Mucosa of rectum (tissue), 2 donors: ENCODE results near the gene BMF.
"Not testable (repeated sequence)": the region's sequence is repeated elsewhere in the genome, so short reads cannot be mapped to it uniquely, and the experiment has no call there.

Experiments used
- H3K27ac ChIP-seq, 2 donors: one replicate each; pipeline ENCODE4 v1.7.0; 2013; ENCODE audit warnings: inconsistent platforms in 2 of 2, low read depth in 2 of 2, low read length in 2 of 2
- H3K27me3 ChIP-seq, 2 donors: one replicate each; pipeline ENCODE4 v1.7.0; 2013; ENCODE audit warnings: low read length in 2 of 2; ENCODE audit not compliant: control insufficient read depth in 2 of 2, insufficient read depth in 2 of 2
- H3K36me3 ChIP-seq, 2 donors: one replicate each; pipeline ENCODE4 v1.7.0; 2013; ENCODE audit warnings: low read length in 2 of 2; ENCODE audit not compliant: control insufficient read depth in 2 of 2, insufficient read depth in 2 of 2
- H3K4me1 ChIP-seq, 2 donors: one replicate each; pipeline ENCODE4 v1.7.0; 2013; ENCODE audit warnings: low read length in 2 of 2, mild to moderate bottlenecking in 1 of 2; ENCODE audit not compliant: control insufficient read depth in 2 of 2, insufficient read depth in 2 of 2
- H3K4me3 ChIP-seq, 2 donors: one replicate each; pipeline ENCODE4 v1.7.0; 2013; ENCODE audit warnings: low read length in 2 of 2
- H3K9ac ChIP-seq, 2 donors: one replicate each; pipeline ENCODE4 v1.7.0; 2013; ENCODE audit warnings: low read length in 2 of 2, low read depth in 1 of 2, mild to moderate bottlenecking in 1 of 2
- H3K9me3 ChIP-seq, 2 donors: one replicate each; pipeline ENCODE4 v1.7.0; 2013; ENCODE audit warnings: low read length in 2 of 2; ENCODE audit not compliant: control insufficient read depth in 2 of 2
- donor health status: healthy.
- donor health status: Normal muscosa, but diverticular disease.

Gene BMF

DNA sequence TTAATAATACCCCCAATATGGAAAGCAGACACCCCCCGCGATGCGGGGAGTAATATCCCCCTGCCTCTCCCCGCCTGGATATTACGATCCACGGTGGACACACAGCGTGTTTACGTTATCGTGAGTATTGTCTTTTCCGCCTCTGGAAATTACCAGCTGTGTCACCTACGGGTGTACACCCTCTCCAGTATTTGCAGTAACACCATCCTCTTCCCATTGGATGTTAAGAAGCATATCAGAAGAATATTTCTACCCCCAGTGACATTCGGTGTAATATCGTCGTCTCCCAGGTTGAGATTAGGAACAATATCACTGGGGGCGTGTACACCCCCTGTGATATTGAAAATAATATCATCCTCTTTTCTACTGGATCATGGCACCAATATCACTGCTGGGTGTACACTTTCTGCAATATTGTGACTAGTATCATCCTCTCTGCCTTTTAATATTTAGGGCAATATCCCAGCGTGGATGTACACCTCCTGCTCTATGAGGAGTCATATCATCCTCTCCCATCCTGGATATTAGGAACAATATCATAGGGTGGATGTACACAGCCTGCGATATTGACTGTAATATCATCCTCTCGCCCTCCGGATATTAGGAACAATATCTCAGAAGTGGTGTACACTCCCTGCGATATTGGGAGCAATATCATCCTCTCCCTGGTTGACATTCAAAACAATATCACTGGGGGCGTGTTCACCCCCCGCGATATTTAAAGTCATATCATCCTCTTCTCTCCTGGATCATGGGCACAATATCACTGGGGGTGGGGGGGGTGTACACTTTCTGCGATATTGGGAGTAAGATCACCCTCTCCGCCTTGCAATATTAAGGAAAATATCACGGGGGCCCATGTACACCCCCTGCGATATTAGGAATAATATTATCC lies 20.3 kb upstream of the BMF start:
- H3K27ac ChIP-seq, result no peak overlapping the region
- no peaks in the 10 kb centered on the region for H3K9me3 ChIP-seq
- no peak overlapping the region for H3K4me3 ChIP-seq
- H3K9ac ChIP-seq, result no peak overlapping the region
- H3K36me3 ChIP-seq, result no peaks in the 10 kb centered on the region
- peaks cover 0 to 2% of the 10 kb centered on the region in 2 donors for H3K27me3 ChIP-seq
- no peaks in the 10 kb centered on the region for H3K4me1 ChIP-seq

DNA sequence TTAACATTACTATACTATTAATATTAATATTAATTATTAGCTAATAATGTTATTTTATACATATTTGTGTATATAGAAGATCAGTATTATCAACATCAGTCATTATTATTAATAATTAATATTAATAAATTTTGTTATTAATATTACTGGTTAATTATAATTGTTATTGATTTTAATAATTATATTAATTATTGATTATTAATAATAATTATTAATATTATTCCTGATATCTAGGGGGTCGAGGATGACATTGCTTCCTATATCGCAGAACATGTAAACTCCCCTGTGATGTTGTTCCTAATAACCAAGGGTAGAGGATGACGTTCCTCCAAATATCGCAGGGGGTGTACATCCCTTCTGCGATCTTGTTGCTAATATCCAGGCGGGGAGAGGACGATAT lies 17.3 kb upstream of the BMF start:
- Histone ChIP-seq H3K36me3 (no peaks in the 10 kb centered on the region), H3K27me3 (no peaks in the 10 kb centered on the region), H3K4me1 (no peaks in the 10 kb centered on the region), H3K9ac (no peak overlapping the region), H3K9me3 (no peaks in the 10 kb centered on the region), H3K4me3 (no peak overlapping the region), H3K27ac (no peak overlapping the region)

DNA sequence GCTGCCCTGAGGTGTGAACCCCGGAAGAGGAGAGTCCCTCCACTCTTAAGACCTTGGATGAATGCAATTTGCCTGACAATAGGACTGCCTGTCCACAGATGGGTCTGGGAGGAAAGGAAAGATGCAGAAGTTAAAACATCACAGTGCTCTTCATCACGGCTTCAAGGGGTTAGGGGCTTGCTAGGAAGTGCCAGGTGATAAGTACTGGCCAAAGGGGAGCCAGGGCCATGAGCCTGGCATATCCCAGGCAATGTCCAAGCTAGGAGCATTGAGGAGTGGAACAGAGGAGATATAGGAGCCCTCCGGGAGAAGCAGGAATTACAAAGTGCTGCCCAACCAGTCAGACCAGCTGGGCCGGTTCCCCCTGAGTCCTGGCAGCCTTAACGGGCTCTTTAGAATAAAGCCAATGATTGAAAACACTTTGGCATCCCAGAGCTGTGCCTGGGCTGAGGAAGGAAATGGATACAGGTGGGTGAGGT lies 16.2 kb upstream of the BMF start:
- not testable (repeated sequence) for H3K36me3 ChIP-seq, H3K9me3 ChIP-seq, H3K4me1 ChIP-seq, H3K27ac ChIP-seq, H3K4me3 ChIP-seq, H3K9ac ChIP-seq, H3K27me3 ChIP-seq

DNA sequence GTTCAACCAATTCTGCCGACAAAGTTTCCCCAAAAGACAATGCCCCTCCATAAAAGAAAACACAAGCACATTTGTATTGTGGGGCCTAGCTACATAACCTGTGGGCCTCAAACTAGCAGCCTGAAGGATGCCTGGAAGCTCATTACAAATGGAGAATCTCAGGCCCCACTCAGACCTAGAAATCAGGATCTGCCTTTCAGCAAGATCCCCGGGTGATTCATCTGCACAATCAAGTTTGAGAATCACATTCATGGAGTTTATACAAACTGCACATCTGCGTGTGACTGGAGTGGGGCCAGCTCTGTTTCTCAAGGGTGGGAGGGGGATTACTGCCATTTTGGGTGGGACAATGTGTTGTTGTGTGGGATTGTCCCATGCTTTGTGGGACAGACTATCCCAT lies 15.7 kb upstream of the BMF start:
- H3K4me1 ChIP-seq, H3K9ac ChIP-seq, H3K4me3 ChIP-seq, H3K36me3 ChIP-seq, H3K27ac ChIP-seq, H3K9me3 ChIP-seq, H3K27me3 ChIP-seq: not testable (repeated sequence)

GRCh38 chr15:40123863-40124262 lies 15.2 kb upstream of the BMF start:
- H3K4me3 ChIP-seq, H3K27me3 ChIP-seq, H3K36me3 ChIP-seq, H3K9me3 ChIP-seq, H3K27ac ChIP-seq, H3K9ac ChIP-seq, H3K4me1 ChIP-seq: not testable (repeated sequence)

GRCh38 chr15:40122989-40123388 lies 14.3 kb upstream of the BMF start:
- not testable (repeated sequence) for H3K9ac ChIP-seq, H3K36me3 ChIP-seq

DNA sequence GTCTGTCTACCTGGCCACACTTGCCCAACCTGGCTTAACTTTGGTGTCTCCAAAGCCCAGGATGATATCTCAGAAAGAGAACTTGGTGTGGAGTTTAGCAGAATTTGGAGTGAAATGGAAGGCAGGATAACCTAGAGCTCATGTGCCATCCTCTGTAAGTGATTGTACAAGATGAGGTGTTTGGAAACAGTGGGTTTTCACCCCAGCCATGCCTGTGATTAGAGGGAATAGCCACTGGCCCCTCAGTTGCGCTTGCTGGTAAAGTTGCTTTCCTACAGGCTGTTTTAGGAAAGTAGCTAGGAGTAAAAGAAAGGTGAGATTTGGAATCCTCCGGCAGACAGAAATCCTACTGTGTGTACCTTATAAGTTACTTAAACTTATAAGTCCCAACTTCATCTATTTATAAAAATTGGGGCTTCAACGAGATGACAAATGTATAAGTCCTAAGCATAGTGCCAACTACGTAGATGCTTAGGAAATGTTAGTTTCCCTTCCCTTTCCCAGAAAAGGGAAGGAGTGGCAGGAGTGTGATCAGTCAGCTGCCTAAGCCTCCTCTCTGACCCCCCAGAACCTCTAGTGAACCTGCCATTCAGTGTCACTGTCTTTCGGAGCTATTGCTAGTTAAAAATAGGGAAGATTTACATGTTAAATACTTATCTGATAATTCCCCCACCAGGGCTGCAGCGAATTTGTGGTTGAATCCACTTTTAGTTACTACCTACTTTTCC lies 13.4 kb upstream of the BMF start:
- H3K9ac ChIP-seq, result no peak overlapping the region

More at GRCh38 chr15:40122989-40123388, 14.3 kb upstream of the BMF start:
- H3K27me3 ChIP-seq, H3K4me3 ChIP-seq, H3K4me1 ChIP-seq, H3K9me3 ChIP-seq, H3K27ac ChIP-seq: not testable (repeated sequence)

DNA sequence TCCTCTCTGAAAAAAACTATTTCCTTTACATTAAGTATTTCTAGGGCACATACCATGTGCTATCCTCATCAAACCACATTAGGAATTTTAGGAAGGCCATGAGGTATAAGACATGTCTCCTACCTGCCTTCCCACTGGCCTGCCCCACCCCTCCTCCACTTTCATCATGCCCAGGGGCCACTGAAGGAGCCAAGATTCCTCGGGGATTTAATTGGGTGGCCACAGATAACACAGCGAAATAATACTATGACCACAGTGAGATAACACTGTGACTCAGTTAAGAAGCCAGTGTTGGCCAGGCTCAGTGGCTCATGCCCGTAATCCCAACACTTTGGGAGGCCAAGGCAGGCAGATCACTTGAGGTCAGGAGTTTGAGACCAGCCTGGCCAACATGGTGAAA lies 9.8 kb upstream of the BMF start:
- Histone ChIP-seq H3K4me3 (no peak overlapping the region), H3K4me1 (peaks cover 0 to 7% of the 10 kb centered on the region in 2 donors), H3K9me3 (no peaks in the 10 kb centered on the region), H3K9ac (no peak overlapping the region), H3K36me3 (no peaks in the 10 kb centered on the region), H3K27me3 (no peaks in the 10 kb centered on the region), H3K27ac (no peak overlapping the region)

More for the DNA sequence above, 13.4 kb upstream of the BMF start:
- no peaks in the 10 kb centered on the region for H3K36me3 ChIP-seq
- H3K4me3 ChIP-seq, result no peak overlapping the region
- no peaks in the 10 kb centered on the region for H3K4me1 ChIP-seq
- no peaks in the 10 kb centered on the region for H3K27me3 ChIP-seq
- no peaks in the 10 kb centered on the region for H3K9me3 ChIP-seq
- no peak overlapping the region for H3K27ac ChIP-seq

- H3K36me3 ChIP-seq, result no peaks in the 10 kb centered on the region
- peak overlapping the region in 1 of 2 donors; percentile 58 for H3K27ac ChIP-seq
- H3K4me1 ChIP-seq, result peaks cover 0 to 7% of the 10 kb centered on the region in 2 donors
- no peaks in the 10 kb centered on the region for H3K9me3 ChIP-seq
- H3K4me3 ChIP-seq, result no peak overlapping the region
- no peaks in the 10 kb centered on the region for H3K27me3 ChIP-seq
- peak overlapping the region in 1 of 2 donors; percentile 26 for H3K9ac ChIP-seq
Measured at GRCh38 chr15:40115670-40116093, 7.0 kb upstream of the BMF start.

DNA sequence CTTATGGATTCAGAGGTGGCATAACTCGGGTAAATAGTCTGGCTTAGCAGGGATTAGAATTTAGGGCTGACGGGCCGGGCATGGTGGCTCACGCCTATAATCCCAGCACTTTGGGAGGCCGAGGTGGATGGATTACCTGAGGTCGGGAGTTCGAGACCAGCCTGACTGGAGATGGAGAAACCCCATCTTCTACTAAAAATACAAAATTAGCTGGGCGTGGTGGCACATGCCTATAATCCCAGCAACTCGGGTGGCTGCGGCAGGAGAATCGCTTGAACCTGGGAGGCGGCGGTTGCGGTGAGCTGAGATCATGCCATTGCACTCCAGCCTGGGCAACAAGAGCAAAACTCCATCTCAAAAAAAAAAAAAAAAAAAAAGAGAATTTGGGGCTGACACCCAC lies 6.4 kb upstream of the BMF start:
- not testable (repeated sequence) for H3K4me3 ChIP-seq, H3K36me3 ChIP-seq, H3K9me3 ChIP-seq, H3K9ac ChIP-seq, H3K27me3 ChIP-seq, H3K4me1 ChIP-seq
- H3K27ac ChIP-seq, result peak overlapping the region in 1 of 2 donors; percentile 58
